GM19099 (cell line): Measurements from ENCODE around the gene CIBAR2.

Source experiments
- POLR2A ChIP-seq: IDR thresholded peaks from 3 replicates; pipeline ENCODE4 v1.6.1; 2011; ENCODE audit warnings: low read depth; ENCODE audit not compliant: insufficient read length; ENCODE audit errors: extremely low read depth

Gene CIBAR2

GRCh38 chr16:85125570-85126393 lies 13.5 kb upstream of the CIBAR2 start:
- TF ChIP-seq POLR2A = no peak

DNA sequence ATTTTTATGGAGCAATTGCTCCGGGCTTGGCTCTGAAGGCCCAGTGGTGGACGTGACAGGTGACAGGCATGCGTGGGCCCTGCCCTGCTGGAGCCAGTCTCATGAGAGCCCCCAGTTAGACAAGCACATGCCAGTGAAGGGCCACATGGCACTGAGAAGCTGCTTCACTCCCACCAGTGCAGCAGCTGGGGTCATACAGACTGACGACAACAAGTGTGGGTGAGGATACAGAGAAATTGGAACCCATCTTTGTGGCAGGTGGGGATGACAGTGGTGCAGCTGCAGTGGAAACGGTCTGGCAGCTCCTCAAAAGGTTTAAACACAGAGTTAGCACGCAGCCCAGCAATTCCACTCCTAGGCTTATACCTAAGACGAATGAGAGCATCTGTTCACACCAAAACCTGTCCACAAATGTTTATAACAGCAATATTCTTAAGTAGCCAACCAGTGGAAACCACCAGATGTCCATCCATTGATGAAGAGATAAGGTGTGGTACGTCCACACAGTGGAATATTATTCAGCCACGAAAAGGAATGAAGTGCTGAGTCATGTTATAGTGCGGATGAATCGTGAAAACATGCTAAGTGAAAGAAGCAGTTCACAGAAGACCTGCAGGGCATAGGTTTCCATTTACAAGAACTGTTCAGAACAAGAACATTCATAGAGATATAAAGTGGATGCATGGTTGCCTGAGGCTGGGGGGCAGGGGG lies 12.5 kb upstream of the CIBAR2 start:
- no peak for TF ChIP-seq POLR2A

GRCh38 chr16:85123891-85124635 lies 11.8 kb upstream of the CIBAR2 start:
- no peak for TF ChIP-seq POLR2A

DNA sequence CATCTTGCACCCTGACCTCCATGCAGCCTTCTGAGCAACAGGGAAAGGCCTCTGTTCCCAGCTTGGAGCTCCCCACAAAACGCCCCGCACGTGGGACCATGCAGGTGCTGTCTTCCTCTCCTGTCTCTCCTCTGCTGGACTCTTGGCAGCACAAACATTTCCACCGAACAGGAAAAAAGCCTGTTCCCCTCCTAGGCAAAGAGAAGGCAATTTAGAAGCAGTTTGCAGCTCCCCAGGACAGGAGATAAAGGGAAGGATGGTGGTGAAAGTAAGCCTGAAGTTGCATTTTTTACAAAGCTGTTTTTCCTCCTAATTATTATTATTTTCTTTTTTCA lies 7.7 kb upstream of the CIBAR2 start:
- TF ChIP-seq POLR2A = no peak

- no peak for TF ChIP-seq POLR2A
These were observed 5.1 kb upstream of the CIBAR2 start for GRCh38 chr16:85117418-85117817.

DNA sequence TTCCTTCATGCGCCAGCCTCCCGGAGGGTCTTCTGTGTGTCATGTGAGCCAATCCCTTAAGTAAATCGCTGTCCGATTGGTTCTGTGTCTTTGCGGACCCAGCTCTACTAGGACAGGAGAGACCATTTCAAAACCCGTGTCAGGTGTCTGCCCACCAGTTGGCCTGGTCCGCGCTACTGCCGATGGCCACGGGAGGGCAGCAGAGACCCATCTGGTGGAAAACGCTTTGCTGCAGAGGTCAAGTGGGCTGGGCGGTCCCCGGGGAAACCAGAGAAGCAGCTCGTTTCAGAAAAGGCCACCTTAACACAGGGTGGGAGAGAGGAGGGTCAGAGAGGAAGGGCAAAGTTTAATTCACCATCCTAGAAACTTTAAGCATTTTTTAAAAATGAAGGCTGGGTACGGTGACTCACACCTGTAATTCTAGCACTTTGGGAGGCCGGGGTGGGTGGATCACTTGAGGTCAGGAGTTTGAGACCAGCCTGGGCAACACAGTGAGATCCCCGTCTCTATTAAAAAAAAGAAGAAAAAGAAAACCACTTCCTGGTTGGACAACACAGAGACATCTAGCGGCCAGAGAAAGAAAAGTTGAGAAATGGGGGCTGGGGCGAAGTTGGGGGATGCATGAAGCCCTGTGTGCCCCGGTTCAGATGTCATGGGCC lies 2.8 kb upstream of the CIBAR2 start:
- TF ChIP-seq POLR2A = no peak

DNA sequence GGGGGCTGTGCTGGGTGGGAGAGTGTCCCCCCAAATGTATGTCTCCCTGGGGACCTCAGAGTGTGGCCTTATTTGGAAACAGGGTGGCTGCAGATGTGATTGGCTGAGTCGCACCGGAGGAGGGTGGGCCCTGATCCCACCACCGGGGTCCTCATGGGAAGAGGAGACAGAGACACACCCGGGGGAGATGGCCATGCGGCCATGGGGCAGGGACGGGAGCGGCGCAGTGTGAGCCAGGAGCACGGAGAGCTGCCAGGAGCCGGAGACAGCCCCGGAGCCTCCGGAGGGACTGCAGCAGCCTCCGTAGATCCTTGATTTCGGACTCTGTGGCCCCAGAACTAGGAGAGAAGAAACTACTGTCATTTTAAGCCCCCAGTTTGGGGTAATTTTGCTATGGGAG lies 1.6 kb upstream of the CIBAR2 start:
- TF ChIP-seq POLR2A = no peak

- TF ChIP-seq POLR2A = no peak
These were observed 979 bp upstream of the CIBAR2 start for GRCh38 chr16:85113168-85113733.

GRCh38 chr16:85111184-85111583 lies 1.1 kb downstream of the CIBAR2 start:
- TF ChIP-seq POLR2A = no peak

DNA sequence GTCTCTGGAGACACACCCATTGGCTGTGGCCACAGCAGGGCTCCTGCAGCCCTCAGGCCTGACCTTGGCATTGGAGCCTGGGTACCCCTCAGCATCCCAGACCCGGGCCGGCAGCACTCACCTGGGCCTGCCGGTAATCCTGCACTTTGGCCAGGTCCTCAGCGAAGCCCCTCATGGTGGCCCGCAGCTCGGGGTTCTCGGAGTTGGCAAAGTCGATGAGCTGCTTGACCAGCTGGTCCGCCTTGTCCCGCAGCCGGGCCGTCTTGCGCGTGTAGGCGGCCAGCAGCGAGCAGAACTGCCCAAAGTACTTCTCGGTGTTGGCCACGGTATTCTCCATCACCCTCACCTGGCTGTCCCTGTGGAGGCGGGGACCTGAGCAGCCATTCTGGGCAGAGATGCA lies 2.2 kb downstream of the CIBAR2 start:
- TF ChIP-seq POLR2A = no peak

- TF ChIP-seq POLR2A = no peak
These were observed 4.7 kb downstream of the CIBAR2 start for GRCh38 chr16:85107532-85107931.

- TF ChIP-seq POLR2A = no peak
These were observed 5.2 kb downstream of the CIBAR2 start for GRCh38 chr16:85107083-85107482.

GRCh38 chr16:85105475-85105874 lies 6.8 kb downstream of the CIBAR2 start:
- no peak for TF ChIP-seq POLR2A

GRCh38 chr16:85104821-85105391 lies 7.4 kb downstream of the CIBAR2 start:
- TF ChIP-seq POLR2A = no peak

DNA sequence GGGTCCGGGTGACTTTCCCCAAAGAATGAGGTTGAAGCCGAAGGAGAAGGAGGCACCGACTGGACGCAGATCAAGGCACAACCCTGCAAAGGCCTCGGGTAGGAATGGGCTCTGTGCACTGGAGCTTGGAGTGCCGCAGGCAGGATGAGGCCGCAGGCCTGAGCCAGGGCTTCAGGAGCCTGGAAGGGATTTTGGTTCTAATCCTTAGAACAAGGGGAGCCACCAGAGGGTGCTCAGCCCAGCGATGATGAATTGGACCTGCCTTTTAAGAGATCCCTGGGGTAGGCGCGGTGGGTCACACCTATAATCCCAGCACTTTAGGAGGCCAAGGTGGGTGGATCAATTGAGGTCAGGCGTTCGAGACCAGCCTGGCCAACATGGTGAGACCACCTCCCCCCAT lies 8.1 kb downstream of the CIBAR2 start:
- TF ChIP-seq POLR2A = no peak
